TTC549 (cell line): ENCODE data around the gene EPHB2.

Source experiments
- FAIRE-seq: peaks from 2 replicates; lab custom pipeline; 2012; peaks lifted over from hg19 to GRCh38; lab: Jason Lieb, UNC

The EPHB2 gene

GRCh38 chr1:22722901-22723550 is 12.4 kb downstream of the EPHB2 start:
- FAIRE-seq: no peak

DNA sequence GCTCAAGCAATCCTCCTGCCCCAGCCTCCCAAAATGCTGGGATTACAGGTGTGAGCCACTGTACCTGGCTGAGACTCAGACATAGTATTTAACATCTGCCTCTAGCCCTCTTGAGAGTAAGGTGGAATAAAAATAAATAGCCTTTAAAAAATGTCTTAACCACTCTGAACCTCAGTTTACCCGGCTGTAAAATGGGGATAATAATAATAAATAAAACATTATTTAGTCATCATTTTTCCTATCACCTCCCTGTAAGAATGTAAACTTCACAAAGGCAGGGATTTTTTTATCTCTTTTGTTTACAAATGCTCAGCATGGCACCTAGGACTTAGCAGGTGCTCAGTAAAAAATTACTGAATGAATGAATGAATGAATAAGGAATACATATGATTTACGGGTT is 17.2 kb downstream of the EPHB2 start:
- FAIRE-seq: no peak

- no peak for FAIRE-seq
Measured at GRCh38 chr1:22728751-22729399, 18.2 kb downstream of the EPHB2 start.

- FAIRE-seq: no peak
Measured at GRCh38 chr1:22729400-22729773, 18.7 kb downstream of the EPHB2 start.

- FAIRE-seq: no peak
Measured at GRCh38 chr1:22729912-22730311, 19.3 kb downstream of the EPHB2 start.

DNA sequence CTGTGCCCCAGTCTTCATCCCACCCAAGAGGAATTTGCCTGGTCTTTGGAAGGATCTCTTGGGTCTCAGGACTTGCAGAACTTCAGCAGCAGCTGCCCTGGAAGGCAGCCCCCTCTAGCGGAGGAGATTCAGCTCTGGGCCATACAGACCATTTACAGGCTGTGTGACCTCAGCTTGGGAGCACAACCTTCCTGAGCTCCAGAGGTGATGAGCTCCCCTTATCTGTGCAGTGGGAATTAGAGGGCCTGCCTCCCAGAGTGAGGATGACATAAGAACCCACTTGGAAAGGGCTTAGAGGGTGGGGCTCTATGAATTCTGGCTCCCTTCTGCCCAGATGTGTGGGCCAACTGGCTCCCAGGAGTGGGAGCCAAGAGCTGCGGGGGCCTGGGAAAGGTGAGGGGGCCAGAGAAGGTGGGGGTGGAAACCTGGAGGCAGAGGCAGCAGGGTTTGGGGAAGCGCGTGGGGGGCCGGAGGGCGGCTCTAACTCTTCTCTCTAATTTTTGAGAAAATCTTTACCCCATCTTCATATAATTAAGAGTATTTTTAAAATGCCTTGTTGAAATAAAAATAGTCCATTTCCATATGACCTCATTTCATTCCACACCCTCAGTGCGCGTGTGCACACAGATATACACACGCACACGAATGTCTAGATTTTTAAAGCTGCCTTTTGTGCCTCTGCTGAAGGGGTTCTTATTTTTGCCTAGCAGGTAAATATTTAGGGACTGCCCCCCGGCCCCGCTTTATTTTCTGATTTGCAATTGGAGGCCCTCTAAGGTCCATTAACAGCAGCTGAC is 21.5 kb downstream of the EPHB2 start:
- no peak for FAIRE-seq

DNA sequence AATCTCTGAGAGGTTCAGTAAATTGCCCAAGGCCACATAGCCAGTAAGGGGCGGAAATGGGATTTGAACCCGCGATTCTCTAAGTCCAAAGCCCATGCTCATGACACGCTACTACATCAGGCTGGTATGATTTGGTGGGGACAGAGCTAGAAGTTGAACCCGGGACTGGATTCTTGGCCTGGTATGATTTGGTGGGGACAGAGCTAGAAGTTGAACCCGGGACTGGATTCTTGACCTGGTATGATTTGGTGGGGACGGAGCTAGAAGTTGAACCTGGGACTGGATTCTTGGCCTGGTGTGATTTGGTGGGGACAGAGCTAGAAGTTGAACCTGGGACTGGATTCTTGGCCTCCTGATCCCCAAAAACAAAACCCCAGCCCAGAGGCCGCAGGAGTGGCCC is 23.0 kb downstream of the EPHB2 start:
- no peak for FAIRE-seq

GRCh38 chr1:22736501-22737080 is 26.0 kb downstream of the EPHB2 start:
- no peak for FAIRE-seq

- no peak for FAIRE-seq
Measured at GRCh38 chr1:22737374-22738068, 26.9 kb downstream of the EPHB2 start.

DNA sequence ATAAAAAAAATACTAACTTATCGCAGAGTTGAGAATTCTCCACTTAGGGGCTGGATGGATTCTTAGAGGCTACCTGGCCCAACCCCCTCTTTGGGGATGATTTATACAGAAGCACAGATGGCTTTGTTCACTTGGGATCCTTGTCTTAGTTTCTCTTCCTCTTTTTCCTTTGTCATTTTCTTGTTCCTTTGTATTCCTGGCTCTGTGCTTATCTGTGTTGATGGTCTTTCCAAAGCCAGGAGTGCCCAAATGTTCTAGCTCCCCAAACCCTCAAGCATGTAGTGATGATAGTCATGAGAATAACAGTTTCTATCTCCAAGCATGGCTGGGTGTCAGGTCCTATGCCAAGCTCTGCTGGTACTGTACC is 27.4 kb downstream of the EPHB2 start:
- FAIRE-seq: no peak

DNA sequence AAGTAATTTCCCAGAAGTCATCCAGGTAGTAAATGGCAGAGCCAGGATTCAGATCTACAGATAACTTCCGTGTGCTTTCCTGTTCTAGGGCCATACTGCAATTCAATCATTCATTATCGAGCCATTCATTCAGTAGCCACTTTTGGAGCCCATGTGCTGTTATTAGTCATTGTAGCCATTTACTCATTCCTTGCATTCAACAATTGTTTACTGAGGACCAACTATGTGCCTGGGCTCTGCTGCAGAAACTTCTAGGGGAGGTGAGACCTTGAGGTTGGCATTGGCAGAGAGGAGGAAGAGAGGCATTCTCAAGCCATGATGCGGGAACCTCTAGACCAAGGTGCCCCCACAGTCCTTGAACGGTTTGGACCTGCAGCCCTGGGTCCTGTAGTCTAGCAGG is 27.9 kb downstream of the EPHB2 start:
- FAIRE-seq: no peak

- FAIRE-seq: no peak
Measured at GRCh38 chr1:22739648-22740385, 29.2 kb downstream of the EPHB2 start.

DNA sequence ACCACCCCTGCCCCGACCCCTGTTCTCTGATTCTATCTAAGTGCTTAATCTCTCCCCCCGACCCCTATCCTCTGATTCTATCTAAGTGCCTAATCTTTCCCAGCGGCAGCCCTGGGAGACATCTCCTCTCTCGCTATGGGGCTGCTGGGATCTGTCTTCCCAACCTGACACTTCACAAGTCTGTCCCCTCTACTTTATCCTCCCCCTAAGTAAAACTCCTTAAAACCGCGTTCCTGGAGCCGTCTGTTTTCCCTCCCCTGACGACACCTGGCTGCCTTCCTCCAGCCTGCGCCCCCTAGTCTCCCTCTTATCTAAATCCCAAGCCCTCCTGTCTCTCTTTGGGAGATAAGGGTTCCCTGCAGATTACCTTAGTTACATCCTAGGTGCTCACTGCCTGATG is 30.5 kb downstream of the EPHB2 start:
- FAIRE-seq: no peak

DNA sequence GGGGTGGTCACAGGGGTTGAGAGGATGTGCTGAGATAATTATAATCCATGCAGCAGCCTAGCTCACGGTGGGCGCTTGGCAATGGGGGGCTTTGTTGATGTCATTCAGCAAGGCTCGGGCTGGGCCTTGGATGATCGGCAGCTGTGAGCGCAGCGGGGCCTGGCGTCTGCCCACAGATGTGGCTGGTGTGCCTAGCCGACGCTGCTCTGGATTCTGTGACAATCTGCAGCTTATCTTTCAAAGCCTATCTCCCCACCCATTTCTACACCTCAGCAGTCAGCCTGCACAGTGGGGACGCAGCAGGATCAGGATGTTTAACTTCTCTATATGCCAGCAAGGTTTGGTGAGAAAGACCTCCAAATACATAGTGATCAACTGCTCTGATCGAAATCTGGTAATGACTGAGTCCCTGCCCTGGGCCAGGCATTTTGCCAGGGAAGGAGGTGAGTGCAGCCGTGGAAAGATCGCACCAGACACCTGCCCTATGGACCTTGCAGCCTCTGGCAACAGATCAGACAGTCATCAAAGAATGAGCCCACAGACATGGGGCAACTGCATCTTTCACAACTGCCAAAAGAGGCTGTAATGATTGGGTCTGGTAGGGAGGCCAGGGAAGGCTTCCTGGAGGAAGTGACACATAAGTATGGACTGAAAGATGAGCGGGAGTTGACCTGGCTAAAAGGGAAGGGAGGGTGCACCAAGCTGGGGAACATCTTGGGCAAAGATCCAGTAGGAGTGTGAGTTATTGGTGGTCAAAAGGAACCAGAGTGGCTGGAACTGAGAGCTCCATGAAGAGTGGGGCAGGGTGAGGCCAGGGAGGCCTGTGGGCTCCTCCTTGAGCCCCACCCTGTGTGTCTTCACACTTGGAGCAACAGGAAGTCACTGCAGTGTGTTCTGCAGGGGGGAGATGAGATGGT is 35.3 kb downstream of the EPHB2 start:
- FAIRE-seq: no peak

- no peak for FAIRE-seq
Measured at GRCh38 chr1:22747021-22747734, 36.5 kb downstream of the EPHB2 start.

DNA sequence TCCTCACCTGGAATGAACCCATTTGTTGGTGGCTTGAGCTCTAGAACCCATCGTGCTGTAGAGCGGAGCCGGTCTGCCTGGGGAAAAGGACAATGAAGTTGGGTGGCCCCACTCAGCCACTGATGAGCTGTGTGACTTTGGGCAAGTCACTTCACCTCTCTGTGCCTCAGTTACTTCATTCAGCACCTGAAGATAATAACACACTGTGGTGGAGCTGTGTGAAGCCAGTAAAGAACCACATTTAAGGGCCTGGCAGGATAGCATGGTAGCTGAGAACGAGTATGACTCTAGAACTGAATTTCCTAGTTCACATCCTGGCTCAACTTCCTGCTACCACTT is 37.1 kb downstream of the EPHB2 start:
- no peak for FAIRE-seq

DNA sequence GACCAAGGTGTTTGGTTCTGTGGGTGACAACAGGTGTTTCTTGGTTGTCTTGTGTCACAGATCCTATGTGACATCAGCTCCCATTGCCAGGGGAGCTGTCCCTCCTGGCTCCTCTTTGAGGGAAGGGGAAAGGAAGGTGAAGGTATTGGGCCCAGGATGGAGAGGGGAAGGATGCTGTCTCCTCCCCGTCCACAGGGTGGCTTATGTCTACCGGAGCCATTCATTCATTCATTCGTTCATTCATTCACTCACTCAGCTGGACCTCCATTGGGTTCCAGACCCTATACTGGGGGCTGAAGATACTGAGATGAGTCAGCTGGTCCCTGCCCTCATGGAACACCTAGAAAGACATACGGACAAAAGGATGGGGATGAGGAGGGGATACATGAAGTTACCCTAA is 38.9 kb downstream of the EPHB2 start:
- FAIRE-seq: no peak

GRCh38 chr1:22749919-22750684 is 39.5 kb downstream of the EPHB2 start:
- FAIRE-seq: no peak

DNA sequence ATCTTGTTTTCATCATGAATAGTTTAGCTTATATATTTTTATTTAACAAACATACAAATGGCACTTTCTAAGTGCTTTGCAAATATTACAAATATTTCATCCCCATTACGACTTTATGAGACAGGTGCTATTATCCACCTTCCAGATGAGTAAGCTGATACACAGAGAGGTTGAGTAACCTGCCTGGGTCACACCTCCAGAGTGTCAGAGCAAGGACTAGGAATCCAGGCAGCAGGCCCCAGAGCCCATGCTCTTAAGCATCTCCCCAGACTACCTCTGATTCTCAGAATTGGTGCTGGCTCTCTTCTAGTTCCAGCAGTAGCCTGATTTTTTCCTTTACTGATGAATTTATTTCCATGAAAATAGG is 40.0 kb downstream of the EPHB2 start:
- FAIRE-seq: no peak

DNA sequence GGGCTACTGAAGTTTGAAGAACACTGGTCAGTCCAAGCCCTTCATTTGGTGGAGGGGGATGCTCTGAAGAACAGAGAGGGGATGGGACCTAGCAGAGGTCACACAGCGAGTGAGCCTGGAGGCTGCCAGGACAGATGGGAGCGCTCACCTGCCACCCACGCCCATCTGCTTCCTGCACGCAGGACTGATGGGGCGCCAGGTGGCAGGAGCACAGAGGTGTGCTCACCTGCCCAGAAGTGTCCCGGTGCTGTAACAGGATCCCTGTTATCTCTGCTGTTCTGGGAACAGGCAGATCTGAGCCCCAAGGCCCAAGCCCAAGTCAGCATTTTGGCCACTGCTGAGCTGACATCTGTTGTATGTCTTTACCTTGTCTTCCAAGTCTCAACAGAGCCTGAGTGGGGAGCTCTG is 40.5 kb downstream of the EPHB2 start:
- no peak for FAIRE-seq
